HepG2 (cell line): Measurements from ENCODE around the gene CHMP6. TPM values are rescaled to one million over a fixed set of nuclear protein-coding genes. Genes with fewer than 3 reads are reported as not detected.

Experiments
- ATAC-seq: fragments of 200-7000 bp; cut with Tn5 transposase; 3 replicates; pipeline ENCODE4 v1.9.1; 2020; ENCODE audit warnings: mild to moderate bottlenecking, moderate library complexity
- BruUV-seq: library from RNA; stranded (reverse); fragments of 400-500 nt; replicated peaks from 2 replicates; lab custom pipeline; 2021; lab: Mats Ljungman, UMichigan
- CTCF ChIA-PET: fragments of 300-600 bp; formaldehyde crosslinking; extraction: SDS; loops from one replicate; lab custom pipeline; 2021; ENCODE audit warnings: low total read pairs, inconsistent platforms, low intra/inter-chr PET ratio; lab: Yijun Ruan, JAX
- POLR2A ChIA-PET: fragments of 350-600 bp; sonication (Branson Sonifier 250); formaldehyde crosslinking; loops from one replicate; lab custom pipeline; 2020; ENCODE audit warnings: antibody characterized with exemption, inconsistent platforms; lab: Yijun Ruan, JAX
- DNase-seq: peaks from one replicate; pipeline ENCODE4 v3.0.0-alpha.2; 2015; ENCODE audit warnings: low spot score
- FAIRE-seq: peaks from 3 replicates; lab custom pipeline; 2011; peaks lifted over from hg19 to GRCh38; lab: Jason Lieb, UNC
- H2AFZ ChIP-seq: one replicate; pipeline ENCODE4 v1.6.1; 2011; ENCODE audit warnings: low read length, inconsistent platforms
- H3K27ac ChIP-seq: fragments of 300-600 bp; 3 replicates; pipeline ENCODE4 v1.8.0; 2011; ENCODE audit warnings: mixed run types, mild to moderate bottlenecking, mixed read lengths, low read length, inconsistent platforms; ENCODE audit not compliant: insufficient read depth; ENCODE audit errors: extremely low read length
- H3K27me3 ChIP-seq, 2 experiments: fragments of 200-600 bp in 1 of 2; 2 replicates in 1 of 2; 3 replicates in 1 of 2; pipeline versions ENCODE4 v1.6.0 to v1.8.0; 2011; ENCODE audit warnings: low read length in 2 of 2, mild to moderate bottlenecking in 2 of 2, moderate library complexity in 2 of 2, inconsistent platforms in 1 of 2; ENCODE audit not compliant: insufficient read depth in 2 of 2, control insufficient read depth in 1 of 2
- H3K36me3 ChIP-seq, 2 experiments: fragments of 200-600 bp in 1 of 2; replicated peaks in 1 of 2; 2 replicates in 1 of 2; 3 replicates in 1 of 2; pipeline versions ENCODE4 v1.5.1 to v1.8.0; 2011; ENCODE audit warnings: low read length in 2 of 2, inconsistent platforms in 1 of 2; ENCODE audit not compliant: insufficient read depth in 2 of 2, control insufficient read depth in 1 of 2
- H3K4me1 ChIP-seq: 2 replicates; pipeline ENCODE4 v1.5.1; 2012; ENCODE audit warnings: low read length, inconsistent platforms; ENCODE audit not compliant: insufficient read depth
- H3K4me2 ChIP-seq: 2 replicates; pipeline ENCODE4 v1.6.0; 2011; ENCODE audit warnings: low read depth, low read length, inconsistent platforms
- H3K4me3 ChIP-seq, 3 experiments: fragments of 200-600 bp in 1 of 3; sonication (generic), shearing (Covaris generic) in 1 of 3; replicated peaks in 1 of 3; 2 replicates each; pipeline ENCODE4 v1.5.1; 2011 to 2016; ENCODE audit warnings: low read length in 3 of 3, inconsistent platforms in 2 of 3, low read depth in 2 of 3, mild to moderate bottlenecking in 2 of 3, control low read depth in 1 of 3, mixed read lengths in 1 of 3; ENCODE audit not compliant: insufficient read depth in 1 of 3
- H3K79me2 ChIP-seq: one replicate; pipeline ENCODE4 v1.6.1; 2011; ENCODE audit warnings: low read length, inconsistent platforms; ENCODE audit not compliant: insufficient read depth
- H3K9ac ChIP-seq: 2 replicates; pipeline ENCODE4 v1.6.0; 2011; ENCODE audit warnings: mild to moderate bottlenecking, low read depth, low read length, inconsistent platforms; ENCODE audit not compliant: insufficient read depth
- H3K9me3 ChIP-seq: 2 replicates; pipeline ENCODE4 v1.5.1; 2012; ENCODE audit warnings: mild to moderate bottlenecking, low read length
- H4K20me1 ChIP-seq: 2 replicates; pipeline ENCODE4 v1.6.0; 2011; ENCODE audit warnings: inconsistent platforms, mild to moderate bottlenecking, low read length, moderate library complexity; ENCODE audit not compliant: insufficient read depth
- AGO1 ChIP-seq: fragments of 200-400 bp; formaldehyde crosslinking; IDR thresholded peaks from 2 replicates; pipeline ENCODE4 v1.6.1; 2017; ENCODE audit warnings: mild to moderate bottlenecking, low read depth, low read length, moderate library complexity; ENCODE audit not compliant: poor library complexity, severe bottlenecking
- HDAC2 ChIP-seq: sonication (generic); formaldehyde crosslinking; IDR thresholded peaks from 2 replicates; pipeline ENCODE4 v1.4.0; 2020; ENCODE audit warnings: missing genetic modification reagents
- HNF1A ChIP-seq, 2 experiments: sonication (generic) in 1 of 2; formaldehyde crosslinking in 1 of 2; IDR thresholded peaks; 2 replicates each; pipeline versions ENCODE4 v1.4.0 to v1.6.1; 2016 to 2020; ENCODE audit warnings: borderline replicate concordance in 1 of 2, low read depth in 1 of 2, mild to moderate bottlenecking in 1 of 2, missing genetic modification reagents in 1 of 2
- IRX3 ChIP-seq: sonication (generic); formaldehyde crosslinking; IDR thresholded peaks from 2 replicates; pipeline ENCODE4 v1.8.1; 2023; ENCODE audit warnings: mild to moderate bottlenecking, low read depth, missing genetic modification reagents, borderline replicate concordance
- LCORL ChIP-seq, 2 experiments: fragments of 450-650 bp in 1 of 2; sonication (generic) in 1 of 2; formaldehyde crosslinking in 1 of 2; IDR thresholded peaks; 2 replicates each; pipeline versions ENCODE4 v1.5.0 to v1.6.1; 2017 to 2020; ENCODE audit warnings: antibody characterized with exemption in 1 of 2, missing genetic modification reagents in 1 of 2
- STAT5B ChIP-seq: sonication (generic); formaldehyde crosslinking; IDR thresholded peaks from 2 replicates; pipeline ENCODE4 v1.4.0; 2020; ENCODE audit warnings: missing genetic modification reagents
- ZMYM2 ChIP-seq: sonication (generic); formaldehyde crosslinking; IDR thresholded peaks from 2 replicates; pipeline ENCODE4 v1.8.0; 2022; ENCODE audit warnings: mild to moderate bottlenecking, missing genetic modification reagents
- ZNF234 ChIP-seq: sonication (generic); formaldehyde crosslinking; conservative IDR thresholded peaks from 2 replicates; pipeline ENCODE4 v1.5.1; 2020; ENCODE audit warnings: mild to moderate bottlenecking, missing genetic modification reagents
- ZNF3 ChIP-seq: IDR thresholded peaks from 2 replicates; pipeline ENCODE4 v1.7.0; 2017; ENCODE audit warnings: inconsistent platforms
- WGBS: methylation state at CpG from one replicate; pipeline ENCODE4 v1.1.6; 2017; ENCODE audit warnings: low lambda C conversion rate; 5-methylcytosine and 5-hydroxymethylcytosine counted together
- in situ Hi-C: cut with HindIII; loops from 2 replicates; pipeline ENCODE4 v1.10.0; 2017; ENCODE audit warnings: low pct_unique_long_range_greater_than_20kb; ENCODE audit not compliant: extremely low pct_ligation_motif_present
- intact Hi-C: fragments of 100-400 bp; cut with micrococcal nuclease; formaldehyde crosslinking; loops from one replicate; pipeline ENCODE4 v1.10.0; 2022; ENCODE audit not compliant: unreplicated experiment
- polyA plus RNA-seq, 8 experiments: library from polyadenylated mRNA; depleted of rRNA in 3 of 8; stranded (reverse) in 7 of 8; unstranded in 1 of 8; fragments of >200 nt; fragmentation: Illumina TruSeq in 4 of 8; extraction: Trizol in 4 of 8; gene quantifications; 2 replicates each; pipeline versions ENCODE4 v1.2.1 to v1.2.3, GENCODE V29; 2011 to 2016; ENCODE audit warnings: low read depth in 4 of 8, missing spikeins in 1 of 8, mixed read lengths in 1 of 8; ENCODE audit not compliant: insufficient read depth in 1 of 8
- total RNA-seq, 5 experiments: library from RNA; depleted of rRNA; stranded (reverse); fragments of >200 nt; fragmentation: Illumina TruSeq; extraction: Trizol; gene quantifications; 2 replicates each; pipeline ENCODE4 v1.2.3, GENCODE V29; 2016; ENCODE audit warnings: low read depth in 1 of 5
- TF ChIP-seq, protein P1 (sequence below): sonication (generic); formaldehyde crosslinking; IDR thresholded peaks from 2 replicates; pipeline ENCODE4 v1.4.0; 2020; ENCODE audit warnings: missing genetic modification reagents

CHMP6 gene
- total and polyA plus RNA-seq, 2 of the 13 experiments (the other 11 are each of a cell fraction or from before 2014, with no cell fraction given), result 11.1 to 24.2 TPM

DNA sequence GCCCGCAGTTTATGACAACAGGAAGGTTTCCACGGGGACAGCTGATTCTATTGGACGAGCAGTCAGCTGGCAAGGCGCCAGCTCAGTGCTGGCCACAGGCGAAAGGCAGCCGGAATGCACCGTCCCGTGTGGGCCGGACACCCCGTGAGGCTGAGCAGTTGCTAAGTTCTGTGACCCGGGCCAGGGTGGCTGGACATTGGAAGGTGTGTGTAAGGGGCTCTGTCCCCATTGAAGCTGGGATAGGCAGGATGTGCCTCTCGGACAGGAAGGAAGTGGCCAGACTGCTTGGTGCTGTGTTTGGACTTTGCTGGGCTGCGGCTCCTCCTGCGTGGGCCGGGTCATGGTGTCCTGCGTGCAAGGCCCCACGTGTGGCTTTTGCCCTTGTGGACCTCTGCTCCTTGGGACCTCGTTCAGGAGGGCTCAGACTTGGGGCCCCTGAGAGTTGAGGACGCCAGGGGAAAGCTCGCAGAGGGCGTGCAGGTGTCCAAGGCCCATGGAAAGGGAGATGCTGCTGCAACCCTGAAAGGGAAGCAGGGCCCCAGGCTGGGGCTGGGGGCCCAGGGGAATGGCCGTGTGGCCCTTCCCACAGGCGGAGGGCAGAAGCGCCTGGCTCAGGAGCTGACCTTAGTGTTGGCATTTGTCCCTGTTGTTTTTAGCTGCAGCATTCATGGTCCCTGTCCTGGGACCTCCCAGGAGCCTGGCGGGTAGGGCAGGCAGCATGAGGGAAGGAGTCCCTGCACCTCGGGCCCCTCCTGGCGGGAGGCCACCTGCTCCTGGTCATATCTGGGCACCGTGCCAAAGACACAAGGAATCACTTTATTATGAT is 53.3 kb downstream of the CHMP6 start (continued):
- TF ChIP-seq LCORL (IDR thresholded peaks at IDR 0.05), result peak; percentile 87
- TF ChIP-seq LCORL (CRISPR knock-in tag; IDR thresholded peaks at IDR 0.05), result peak; percentile 20; the same call in 1 of the 2 replicates

DNA sequence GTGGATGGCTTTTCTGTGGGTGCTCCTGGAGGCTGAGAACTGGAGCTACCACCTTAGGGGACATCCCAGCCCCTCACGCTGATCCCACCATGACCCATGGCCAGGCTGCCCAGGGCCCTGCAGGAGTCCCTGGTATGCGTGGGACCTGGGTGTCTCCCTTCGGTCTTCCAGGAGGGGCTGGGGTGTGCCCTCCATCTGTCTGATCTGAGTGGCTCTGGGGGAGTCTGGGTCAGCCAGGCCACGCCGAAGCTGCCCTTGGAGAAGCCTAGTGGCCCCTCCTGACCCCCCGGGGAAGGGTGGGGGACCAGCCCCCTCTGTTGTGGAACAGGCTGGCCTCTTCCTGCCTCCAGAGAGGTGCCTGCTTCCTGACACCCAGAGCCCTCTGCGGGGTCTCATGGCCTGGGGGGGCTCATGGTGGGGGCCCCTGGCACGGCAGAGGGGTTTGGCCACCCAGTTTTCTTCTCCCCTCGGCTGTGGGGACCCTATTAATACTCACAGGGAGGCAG is 54.0 kb downstream of the CHMP6 start:
- peaks cover 71% of the 10 kb centered on the region for H3K79me2 ChIP-seq
- DNase-seq (no peak), FAIRE-seq (no peak), ATAC-seq (no peak)
- peak overlapping the region; percentile 95; the same call in 1 of the 2 replicates for H3K4me2 ChIP-seq
- no peaks in the 10 kb centered on the region for H3K36me3 ChIP-seq
- H3K27ac ChIP-seq, result peak overlapping the region; percentile 74
- CTCF ChIA-PET, result no interaction called here
- no peak overlapping the region; a peak in 1 of 6 replicates for H3K4me3 ChIP-seq
- H3K27me3 ChIP-seq, result no peaks in the 10 kb centered on the region
- H3K9me3 ChIP-seq, result no peaks in the 10 kb centered on the region
- in situ Hi-C loops, result no loop called here
- intact Hi-C loops, result loop anchor here (2.0 to 5.0 kb wide), 2 partner anchors 37 to 51 kb away; no protein-coding TSS in a partner anchor
- BruUV-seq, result no TSS peak
- H2AFZ ChIP-seq, result no peak overlapping the region
- 86% methylated on average over 5 of the region's 9 CpGs for WGBS
- no peak overlapping the region for H3K9ac ChIP-seq
- POLR2A ChIA-PET, result interaction anchor here (1.0 to 2.7 kb wide), 6 partner anchors 9 to 49 kb away, joined by 3 to 23 read pairs (median 6); partner anchors contain the start of gene BAIAP2
- peaks cover 18% of the 10 kb centered on the region; the same call in 1 of the 2 replicates for H4K20me1 ChIP-seq
- H3K4me1 ChIP-seq, result peaks cover 85% of the 10 kb centered on the region
- TF ChIP-seq HNF1A (IDR thresholded peaks at IDR 0.05; ENCODE audit: low read depth) (no peak), HNF1A (CRISPR knock-in tag; IDR thresholded peaks at IDR 0.05; ENCODE audit: borderline replicate concordance) (no peak), ZNF3 (CRISPR knock-in tag) (no peak), ZNF234 (CRISPR knock-in tag) (no peak), STAT5B (no peak), IRX3 (CRISPR knock-in tag) (no peak), AGO1 (peak; percentile 12), ZMYM2 (CRISPR knock-in tag) (0 out of 2 replicates have a peak, but pooled peaks have one; percentile 24), HDAC2 (CRISPR knock-in tag) (no peak)
- TF ChIP-seq, protein P1, sequence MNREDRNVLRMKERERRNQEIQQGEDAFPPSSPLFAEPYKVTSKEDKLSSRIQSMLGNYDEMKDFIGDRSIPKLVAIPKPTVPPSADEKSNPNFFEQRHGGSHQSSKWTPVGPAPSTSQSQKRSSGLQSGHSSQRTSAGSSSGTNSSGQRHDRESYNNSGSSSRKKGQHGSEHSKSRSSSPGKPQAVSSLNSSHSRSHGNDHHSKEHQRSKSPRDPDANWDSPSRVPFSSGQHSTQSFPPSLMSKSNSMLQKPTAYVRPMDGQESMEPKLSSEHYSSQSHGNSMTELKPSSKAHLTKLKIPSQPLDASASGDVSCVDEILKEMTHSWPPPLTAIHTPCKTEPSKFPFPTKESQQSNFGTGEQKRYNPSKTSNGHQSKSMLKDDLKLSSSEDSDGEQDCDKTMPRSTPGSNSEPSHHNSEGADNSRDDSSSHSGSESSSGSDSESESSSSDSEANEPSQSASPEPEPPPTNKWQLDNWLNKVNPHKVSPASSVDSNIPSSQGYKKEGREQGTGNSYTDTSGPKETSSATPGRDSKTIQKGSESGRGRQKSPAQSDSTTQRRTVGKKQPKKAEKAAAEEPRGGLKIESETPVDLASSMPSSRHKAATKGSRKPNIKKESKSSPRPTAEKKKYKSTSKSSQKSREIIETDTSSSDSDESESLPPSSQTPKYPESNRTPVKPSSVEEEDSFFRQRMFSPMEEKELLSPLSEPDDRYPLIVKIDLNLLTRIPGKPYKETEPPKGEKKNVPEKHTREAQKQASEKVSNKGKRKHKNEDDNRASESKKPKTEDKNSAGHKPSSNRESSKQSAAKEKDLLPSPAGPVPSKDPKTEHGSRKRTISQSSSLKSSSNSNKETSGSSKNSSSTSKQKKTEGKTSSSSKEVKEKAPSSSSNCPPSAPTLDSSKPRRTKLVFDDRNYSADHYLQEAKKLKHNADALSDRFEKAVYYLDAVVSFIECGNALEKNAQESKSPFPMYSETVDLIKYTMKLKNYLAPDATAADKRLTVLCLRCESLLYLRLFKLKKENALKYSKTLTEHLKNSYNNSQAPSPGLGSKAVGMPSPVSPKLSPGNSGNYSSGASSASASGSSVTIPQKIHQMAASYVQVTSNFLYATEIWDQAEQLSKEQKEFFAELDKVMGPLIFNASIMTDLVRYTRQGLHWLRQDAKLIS (CRISPR knock-in tag), result no peak
